Stimulated activated CD8-positive, alpha-beta memory T cell treated with anti-CD3 and anti-CD28 coated beads, Interleukin-2, amount 100 ng/mL, for 48 hours (primary cell): ENCODE data around the gene LPO.

Experiments used
- DNase-seq, 2 donors: peaks; one replicate each; pipeline ENCODE4 v3.0.0-alpha.2; 2020; ENCODE audit warnings: low read depth in 2 of 2

The LPO gene

GRCh38 chr17:58238147-58238634 is at the start of gene LPO:
Gene LPO (plus strand): TSS chr17:58238584. CDS start chr17:58242980, 4,396 bp downstream.
- DNase-seq, result no peak

GRCh38 chr17:58189436-58190146 is 48.8 kb upstream of the LPO start:
- no peak for DNase-seq

- DNase-seq, result no peak
These were observed 47.0 kb upstream of the LPO start for GRCh38 chr17:58191241-58191896.

DNA sequence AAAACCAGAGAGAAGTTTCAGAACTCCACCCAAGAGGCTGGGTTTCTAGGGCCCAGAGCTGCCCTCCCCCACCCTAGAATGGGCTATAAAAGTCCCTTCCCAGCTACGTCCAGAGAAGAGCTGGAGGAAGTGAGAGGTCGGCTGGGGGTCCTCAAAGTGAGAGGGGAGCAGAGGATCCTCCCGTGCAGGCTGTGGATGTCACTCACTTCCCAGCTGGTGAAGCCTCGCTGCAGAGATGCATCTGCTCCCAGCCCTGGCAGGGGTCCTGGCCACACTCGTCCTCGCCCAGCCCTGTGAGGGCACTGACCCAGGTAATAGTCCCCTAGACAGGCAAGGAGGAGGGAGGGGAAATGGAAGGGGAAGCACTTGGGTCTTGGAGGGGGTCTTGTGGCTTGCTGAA is 45.8 kb upstream of the LPO start, which contains the start of gene EPX:
EPX (plus strand) TSS at position 115 of the 400 bp plus-strand sequence; CDS start at position 236, 121 bp downstream.
- DNase-seq, result no peak

DNA sequence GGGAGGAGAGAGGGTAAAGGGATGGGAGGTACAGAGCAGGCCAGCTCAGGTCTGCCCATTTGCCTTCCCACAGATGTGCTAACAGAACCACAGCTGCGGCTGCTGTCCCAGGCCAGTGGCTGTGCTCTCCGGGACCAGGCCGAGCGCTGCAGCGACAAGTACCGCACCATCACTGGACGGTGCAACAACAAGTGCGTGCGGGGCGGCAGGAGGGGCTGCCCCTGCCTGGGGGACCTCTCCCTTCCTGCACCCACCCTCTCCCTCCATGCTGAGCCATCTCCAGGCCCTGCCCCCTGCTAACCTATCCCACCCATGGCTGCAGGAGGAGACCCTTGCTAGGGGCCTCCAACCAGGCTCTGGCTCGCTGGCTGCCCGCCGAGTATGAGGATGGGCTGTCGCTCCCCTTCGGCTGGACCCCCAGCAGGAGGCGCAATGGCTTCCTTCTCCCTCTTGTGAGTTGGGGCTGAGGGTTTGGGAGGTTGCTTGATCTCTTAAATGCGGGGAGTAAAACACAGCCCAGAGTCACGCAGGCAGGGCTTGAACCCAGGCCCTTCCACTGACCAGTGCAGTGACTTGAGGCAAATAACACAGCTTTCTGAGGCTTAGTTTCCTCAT is 44.6 kb upstream of the LPO start:
- no peak for DNase-seq

DNA sequence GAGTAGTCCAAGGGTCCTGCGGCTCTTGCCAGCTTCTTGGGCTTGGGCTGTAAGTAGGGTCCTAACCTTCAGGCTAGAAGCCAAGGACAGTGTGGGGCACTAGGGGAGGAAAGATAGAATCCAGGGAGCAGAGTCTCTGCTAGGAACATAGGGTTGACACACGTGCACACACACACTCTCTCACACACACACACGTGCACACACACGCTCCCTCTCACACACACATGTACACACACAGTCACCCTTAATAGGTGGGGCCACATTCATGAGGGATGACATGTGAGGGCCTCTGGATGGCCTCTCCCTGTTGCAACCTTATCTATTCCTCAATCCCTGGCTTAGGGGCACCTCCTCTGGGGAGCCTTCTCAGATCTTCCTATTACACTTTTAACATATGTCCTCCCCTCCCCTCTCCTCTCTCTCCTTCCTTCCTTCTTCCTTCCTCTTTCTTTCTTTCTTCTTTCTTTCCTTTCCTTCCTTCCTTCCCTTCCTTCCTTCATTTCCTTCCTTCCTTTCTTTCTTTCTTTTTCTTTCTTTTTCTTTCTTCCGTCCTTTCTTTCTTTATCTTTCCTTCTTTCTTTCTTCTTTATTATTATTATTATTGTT is 42.8 kb upstream of the LPO start:
- no peak for DNase-seq

DNA sequence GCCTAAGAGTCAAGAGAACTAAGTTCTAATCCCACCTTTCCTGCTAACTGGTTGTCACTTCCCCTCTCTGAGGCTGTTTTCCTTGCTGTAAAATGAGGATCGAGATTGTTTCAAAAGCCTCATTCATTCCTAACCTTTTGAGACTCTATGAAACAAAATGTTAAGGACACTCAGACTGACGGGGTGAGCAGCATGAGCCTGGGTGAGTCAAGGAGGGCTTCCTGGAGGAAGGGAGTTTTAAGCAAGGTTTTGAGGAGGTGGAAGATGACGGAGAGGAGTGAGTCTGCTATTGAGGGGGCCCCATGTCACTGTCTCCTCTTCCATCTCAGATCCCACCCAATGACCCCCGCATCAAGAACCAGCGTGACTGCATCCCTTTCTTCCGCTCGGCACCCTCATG is 41.8 kb upstream of the LPO start:
- no peak for DNase-seq

DNA sequence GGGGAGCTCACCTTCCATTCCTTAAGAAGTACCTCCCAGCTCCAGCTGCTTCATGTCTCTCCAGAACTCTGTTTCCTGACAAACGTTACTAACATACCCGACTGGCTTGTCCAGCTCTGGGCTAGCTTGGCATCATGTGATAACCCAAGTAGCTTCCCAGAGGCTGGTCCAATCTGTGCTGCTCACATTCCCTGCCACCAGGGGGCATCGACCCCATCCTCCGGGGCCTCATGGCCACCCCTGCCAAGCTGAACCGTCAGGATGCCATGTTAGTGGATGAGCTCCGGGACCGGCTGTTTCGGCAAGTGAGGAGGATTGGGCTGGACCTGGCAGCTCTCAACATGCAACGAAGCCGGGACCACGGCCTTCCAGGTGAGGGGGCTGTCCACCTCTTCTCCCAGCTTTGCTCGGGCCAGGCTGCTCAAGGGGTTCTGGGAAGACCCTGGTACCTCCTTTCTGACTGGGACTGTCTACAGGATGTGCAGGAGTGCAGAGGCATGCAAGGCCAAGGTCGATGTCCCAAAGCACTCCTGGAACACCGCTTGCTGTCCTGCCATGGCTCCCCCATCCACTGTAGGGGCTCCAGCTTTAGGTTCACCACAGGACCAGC is 38.3 kb upstream of the LPO start:
- peak; percentile 36 to 60 for DNase-seq

GRCh38 chr17:58202859-58203258 is 35.5 kb upstream of the LPO start:
- no peak for DNase-seq

DNA sequence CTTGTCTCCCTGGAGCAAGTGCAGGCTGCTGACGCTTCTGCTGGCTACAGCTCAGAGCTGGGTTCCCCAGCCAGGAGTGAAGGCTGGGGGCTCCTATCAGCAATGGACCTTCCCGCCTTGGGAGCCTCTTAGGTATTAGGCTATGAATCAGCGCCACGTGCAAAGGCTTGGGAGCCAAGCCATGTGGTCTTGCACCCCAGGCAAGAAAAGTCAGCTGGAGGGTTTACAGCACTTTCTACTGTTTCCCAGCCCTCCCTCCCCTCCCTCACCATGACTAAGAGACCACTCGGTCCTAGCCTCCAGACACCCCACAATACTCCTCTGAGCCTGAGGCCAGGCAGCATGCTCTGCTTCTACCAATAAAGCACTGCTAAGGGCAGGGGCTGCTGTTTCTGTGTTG is 33.6 kb upstream of the LPO start:
- no peak for DNase-seq

- DNase-seq, result no peak
These were observed 32.4 kb upstream of the LPO start for GRCh38 chr17:58205936-58206335.

- no peak for DNase-seq
These were observed 30.9 kb upstream of the LPO start for GRCh38 chr17:58207451-58207850.

- DNase-seq, result no peak
These were observed 30.0 kb upstream of the LPO start for GRCh38 chr17:58208344-58208743.

DNA sequence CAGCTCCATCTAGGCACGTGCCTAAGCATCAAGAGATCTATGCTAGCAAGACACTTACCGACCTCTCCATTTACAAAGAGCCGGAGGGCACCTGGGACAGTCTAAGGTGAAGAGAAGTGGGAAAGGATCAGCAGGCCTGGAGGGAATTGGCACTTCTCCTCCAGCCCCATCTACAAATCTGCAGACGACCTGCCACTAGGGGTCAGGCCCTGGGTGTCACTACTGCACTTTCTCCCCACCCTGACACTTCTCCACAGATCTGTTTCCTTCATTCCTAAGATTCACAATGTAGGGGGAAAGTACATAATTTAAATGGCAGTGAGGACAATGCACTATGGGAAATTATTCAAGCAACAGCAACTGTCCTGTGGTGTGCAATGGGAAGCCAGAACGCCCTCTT is 27.5 kb upstream of the LPO start:
- no peak for DNase-seq

GRCh38 chr17:58215685-58216084 is 22.7 kb upstream of the LPO start:
- no peak for DNase-seq

GRCh38 chr17:58217766-58218165 is 20.6 kb upstream of the LPO start:
- no peak for DNase-seq

DNA sequence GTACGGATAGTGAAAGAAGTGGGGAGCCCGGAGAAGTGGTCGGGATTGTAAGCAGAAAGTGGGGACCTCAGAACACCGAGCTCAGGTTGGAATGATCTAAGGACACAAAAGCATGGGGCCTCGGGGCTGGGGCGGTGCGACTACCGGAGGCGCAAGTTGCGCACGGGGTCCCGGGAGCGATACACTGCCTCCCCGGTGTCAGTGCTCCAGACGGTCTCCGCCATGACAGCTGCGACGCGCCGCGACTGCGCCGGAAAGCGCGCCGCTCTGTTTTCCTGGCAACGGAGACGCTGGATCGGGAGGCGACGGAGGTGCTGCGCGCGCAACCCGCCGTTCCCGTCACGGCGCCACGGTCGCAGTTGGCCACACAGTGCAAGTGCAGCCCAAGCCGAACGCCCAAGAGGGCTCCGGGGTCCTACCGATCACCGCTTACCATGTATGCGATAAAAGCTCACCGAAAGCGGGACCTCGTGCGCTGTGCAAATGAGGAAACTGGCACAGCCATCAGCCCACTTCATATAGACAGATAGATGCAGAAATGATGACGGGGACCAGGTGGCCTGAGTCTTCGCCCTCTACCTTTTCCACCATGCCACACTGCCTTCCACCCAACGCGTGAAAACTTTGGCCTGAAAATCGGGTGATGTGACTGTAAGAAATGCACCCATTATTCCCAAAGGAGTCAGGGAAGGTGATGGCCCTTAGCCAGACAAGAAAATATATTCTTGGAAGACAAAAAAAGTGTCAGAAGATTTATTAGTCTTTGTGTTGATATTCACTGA is 19.2 kb upstream of the LPO start, which contains the start of gene MKS1:
MKS1 (minus strand) TSS at position 249 of the 782 bp plus-strand sequence; CDS start at position 224, 25 bp downstream.
- peak; percentile 94 for DNase-seq

GRCh38 chr17:58219789-58220183 is 18.6 kb upstream of the LPO start:
- DNase-seq, result no peak

DNA sequence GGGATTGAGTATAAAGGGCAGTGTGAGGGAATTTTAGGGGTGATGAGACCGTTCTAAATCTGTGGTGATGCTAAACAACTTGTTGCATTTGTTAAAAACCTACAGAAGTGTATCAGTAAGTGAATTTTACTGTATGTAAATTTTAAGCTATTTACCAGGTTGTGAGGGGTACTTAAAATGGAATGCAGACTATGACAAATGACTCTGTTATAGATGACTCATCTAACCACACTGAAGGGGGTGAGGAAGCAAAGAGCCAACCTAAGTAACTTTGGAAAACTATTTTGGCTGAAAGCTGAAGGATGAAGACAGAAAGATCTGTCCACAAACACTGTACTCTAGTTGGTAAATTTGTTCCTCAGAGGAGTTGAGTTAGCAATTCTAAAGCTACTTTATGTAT is 14.1 kb upstream of the LPO start:
- no peak for DNase-seq

- DNase-seq, result no peak
These were observed 10.7 kb upstream of the LPO start for GRCh38 chr17:58227733-58228132.

DNA sequence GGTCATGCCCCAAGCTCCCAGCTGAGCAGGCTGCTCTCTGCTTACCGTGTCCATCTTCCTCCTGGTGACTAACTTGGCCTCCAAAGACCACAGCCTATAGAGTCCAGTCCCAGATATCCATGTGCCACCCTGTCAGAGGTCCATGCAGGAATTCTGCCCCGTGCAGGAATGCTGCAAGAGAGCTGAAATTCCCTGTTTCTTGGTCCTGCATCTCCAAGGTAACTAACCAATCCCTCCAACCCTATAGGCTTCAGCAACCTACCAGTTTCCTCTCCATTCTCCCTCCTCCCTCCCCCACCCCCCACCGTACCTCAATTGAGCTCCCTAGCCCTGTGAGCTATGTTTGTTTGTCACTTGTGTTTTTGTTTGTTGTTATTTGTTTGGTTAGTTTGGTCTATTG is 9.7 kb upstream of the LPO start:
- DNase-seq, result no peak
